Small intestine (tissue), 7 donors: ENCODE results near the gene PALLD. TPM values are rescaled to one million over a fixed set of nuclear protein-coding genes. Genes with fewer than 3 reads are reported as not detected.
A peak's percentile ranks its signal among the peaks of the same experiment; 100 is the strongest.

ENCODE experiments used
- DNase-seq, 2 donors: peaks; one replicate each; pipeline versions ENCODE4 v3.0.0 to v3.0.0-alpha.2; 2013
- FAIRE-seq: peaks from 2 replicates; lab custom pipeline; 2012; peaks lifted over from hg19 to GRCh38; lab: Jason Lieb, UNC
- H3K27ac ChIP-seq, 3 donors: one replicate each; pipeline ENCODE4 v1.5.1; 2013; ENCODE audit warnings: low read length in 2 of 3, mild to moderate bottlenecking in 2 of 3, control low read depth in 1 of 3, inconsistent platforms in 1 of 3, low read depth in 1 of 3, moderate library complexity in 1 of 3
- H3K27me3 ChIP-seq, 3 donors: one replicate each; pipeline ENCODE4 v1.6.1; 2013; ENCODE audit warnings: low read length in 3 of 3, inconsistent platforms in 1 of 3; ENCODE audit not compliant: control insufficient read depth in 3 of 3, insufficient read depth in 3 of 3
- H3K36me3 ChIP-seq, 3 donors: one replicate each; pipeline ENCODE4 v1.6.1; 2013; ENCODE audit warnings: low read length in 3 of 3, inconsistent platforms in 1 of 3, low read depth in 1 of 3, mild to moderate bottlenecking in 1 of 3, moderate library complexity in 1 of 3; ENCODE audit not compliant: control insufficient read depth in 3 of 3, insufficient read depth in 2 of 3
- H3K4me1 ChIP-seq, 3 donors: one replicate each; pipeline ENCODE4 v1.6.1; 2013; ENCODE audit warnings: low read length in 2 of 3, inconsistent platforms in 1 of 3, low read depth in 1 of 3, mild to moderate bottlenecking in 1 of 3, moderate library complexity in 1 of 3; ENCODE audit not compliant: control insufficient read depth in 3 of 3, insufficient read depth in 2 of 3
- H3K4me3 ChIP-seq, 3 donors: one replicate each; pipeline ENCODE4 v1.5.1; 2013; ENCODE audit warnings: low read length in 3 of 3, control low read depth in 1 of 3, inconsistent platforms in 1 of 3, low read depth in 1 of 3, mild to moderate bottlenecking in 1 of 3, moderate library complexity in 1 of 3
- H3K9me3 ChIP-seq, 2 donors: one replicate each; pipeline ENCODE4 v1.6.1; 2013; ENCODE audit warnings: low read depth in 1 of 2, low read length in 1 of 2; ENCODE audit not compliant: control insufficient read depth in 2 of 2, insufficient read depth in 1 of 2
- WGBS, 3 donors: extraction: QIAGEN DNeasy Blood & Tissue Kit; methylation state at CpG; one replicate each; pipeline ENCODE4 v1.1.7; 2013; 5-methylcytosine and 5-hydroxymethylcytosine counted together
- polyA plus RNA-seq, 4 donors: library from polyadenylated mRNA; stranded (reverse) in 3 of 4; unstranded in 1 of 4; fragments of 200-250 nt in 3 of 4; fragments of 120-200 nt in 1 of 4; gene quantifications; one replicate each; pipeline versions ENCODE4 v1.2.1 to v1.2.3, GENCODE V29; 2013
- donor health status: healthy with polysubstance abuse.
- donor health status: control.
- donor health status: control.
- donor health status: Bipolar disorder and iron deficiency.
- donor health status: healthy.

The PALLD gene
- polyA plus RNA-seq, 4 donors: 31.3 to 58.9 (median 38.0) TPM

DNA sequence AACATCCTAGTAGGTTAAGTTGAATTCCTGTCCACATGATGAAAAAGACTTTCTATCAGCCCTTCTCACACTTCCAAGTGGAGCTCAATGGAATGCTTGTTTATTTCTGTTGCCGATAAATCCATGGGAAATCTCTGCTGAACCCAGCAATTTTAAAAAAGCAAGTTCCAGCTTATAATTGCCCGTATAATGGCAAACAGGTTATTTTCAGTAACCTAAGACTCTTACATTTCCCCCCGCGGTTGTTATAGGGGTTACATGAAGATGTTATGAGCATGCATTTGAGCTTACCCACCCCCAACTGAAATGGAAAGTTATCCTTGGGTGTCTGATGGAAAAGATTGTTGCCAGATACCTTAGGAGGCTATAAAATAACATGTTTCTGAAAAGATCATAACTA lies 136.2 kb downstream of the PALLD start:
- DNase-seq: no peak
- no peak for FAIRE-seq
- 48 to 56% (median 49%) methylated on average over 4 of the region's 4 CpGs for WGBS, 3 donors
- H3K9me3 ChIP-seq: no peaks in the 10 kb centered on the region
- H3K36me3 ChIP-seq: no peaks in the 10 kb centered on the region
- H3K27me3 ChIP-seq: peaks cover 0 to 34% (median 5%) of the 10 kb centered on the region in 3 donors
- H3K4me1 ChIP-seq: peaks cover 0 to 28% (median 4%) of the 10 kb centered on the region in 3 donors
- H3K4me3 ChIP-seq: peak overlapping the region in 1 of 3 donors; percentile 64
- no peak overlapping the region for H3K27ac ChIP-seq

DNA sequence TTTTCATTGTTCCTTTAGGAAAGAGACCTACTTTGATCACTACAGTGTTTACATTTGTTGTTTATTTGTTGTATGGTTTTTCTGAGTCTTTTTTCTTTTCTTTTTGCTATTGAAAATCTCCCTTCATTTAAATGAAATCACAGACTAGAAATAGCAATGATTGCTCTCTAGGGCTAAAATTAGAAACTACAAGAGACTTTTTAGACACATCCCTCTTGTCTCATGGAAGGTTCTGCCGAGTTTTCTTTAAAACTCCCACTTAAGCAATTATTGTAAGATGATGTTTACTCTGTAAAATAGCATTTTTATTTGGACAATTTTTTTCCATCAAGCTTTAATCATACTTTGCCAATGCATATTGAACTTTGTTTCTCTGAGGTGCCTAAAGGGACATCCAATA lies 136.6 kb downstream of the PALLD start:
- peaks cover 0 to 34% (median 5%) of the 10 kb centered on the region in 3 donors for H3K27me3 ChIP-seq
- WGBS, 3 donors: 35 to 61% (median 43%) methylated on average over 1 of the region's 1 CpG
- no peaks in the 10 kb centered on the region for H3K36me3 ChIP-seq
- FAIRE-seq (no peak), DNase-seq (no peak)
- H3K4me3 ChIP-seq: no peak overlapping the region
- peaks cover 0 to 28% (median 4%) of the 10 kb centered on the region in 3 donors for H3K4me1 ChIP-seq
- no peaks in the 10 kb centered on the region for H3K9me3 ChIP-seq
- H3K27ac ChIP-seq: no peak overlapping the region

DNA sequence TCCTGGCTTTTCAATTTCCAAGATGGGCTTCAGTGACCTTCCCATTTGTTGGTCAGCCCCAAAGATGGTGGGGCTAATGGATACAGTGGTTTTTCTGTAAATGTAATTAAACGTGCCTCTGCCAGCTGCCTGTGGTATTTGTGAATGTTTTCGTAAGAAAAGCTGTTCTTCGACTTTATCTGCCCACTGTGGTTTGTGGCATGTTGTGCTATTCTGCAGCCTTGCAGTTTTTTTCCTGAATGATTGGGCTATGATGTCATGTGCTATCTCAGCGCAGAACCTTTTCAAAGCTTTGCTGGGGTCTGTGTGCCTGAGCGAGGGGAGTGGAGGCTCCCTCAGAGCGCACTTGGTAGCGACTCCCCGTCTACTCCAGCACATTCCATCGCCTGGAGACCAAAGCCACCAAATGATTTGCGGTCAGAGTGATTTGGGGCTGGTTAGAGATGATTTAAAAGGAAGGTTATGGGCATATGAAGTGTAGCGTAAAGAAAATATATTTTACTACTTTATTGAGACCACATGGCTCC lies 137.5 kb downstream of the PALLD start:
- Histone ChIP-seq H3K27ac (no peak overlapping the region), H3K27me3 (peaks cover 0 to 34% (median 5%) of the 10 kb centered on the region in 3 donors), H3K9me3 (no peaks in the 10 kb centered on the region), H3K36me3 (no peaks in the 10 kb centered on the region), H3K4me3 (peak overlapping the region in 1 of 3 donors; percentile 3), H3K4me1 (peaks cover 0 to 28% (median 4%) of the 10 kb centered on the region in 3 donors)
- 47 to 54% (median 51%) methylated on average over 11 of the region's 11 CpGs for WGBS, 3 donors
- FAIRE-seq (no peak), DNase-seq (peak in 1 of 2 donors; percentile 44)

DNA sequence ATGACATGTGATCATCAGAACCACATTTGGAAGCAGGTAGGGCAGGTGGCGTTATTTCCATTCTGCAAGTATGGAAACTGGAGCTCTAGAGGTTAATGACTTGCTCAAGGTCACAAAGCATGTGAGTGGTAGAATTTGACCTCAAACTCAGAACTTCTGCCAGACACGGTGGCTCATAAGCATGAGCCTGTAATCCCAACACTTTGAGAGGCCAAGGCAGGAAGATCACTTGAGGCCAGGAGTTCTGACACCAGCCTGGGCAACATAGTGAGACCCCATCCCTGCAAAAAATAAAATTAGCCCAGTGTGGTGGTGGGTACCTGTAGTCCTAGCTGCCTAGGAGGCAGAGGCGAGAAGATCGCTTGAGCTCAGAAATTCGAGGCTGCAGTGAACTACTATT lies 139.2 kb downstream of the PALLD start:
- H3K4me3 ChIP-seq: no peak overlapping the region
- no peaks in the 10 kb centered on the region for H3K9me3 ChIP-seq
- peaks cover 0 to 19% (median 4%) of the 10 kb centered on the region in 3 donors for H3K4me1 ChIP-seq
- H3K27ac ChIP-seq: peak overlapping the region in 1 of 3 donors; percentile 14
- 68 to 81% (median 74%) methylated on average over 5 of the region's 5 CpGs for WGBS, 3 donors
- H3K27me3 ChIP-seq: peaks cover 0 to 28% (median 3%) of the 10 kb centered on the region in 3 donors
- FAIRE-seq (no peak), DNase-seq (no peak)
- H3K36me3 ChIP-seq: no peaks in the 10 kb centered on the region

DNA sequence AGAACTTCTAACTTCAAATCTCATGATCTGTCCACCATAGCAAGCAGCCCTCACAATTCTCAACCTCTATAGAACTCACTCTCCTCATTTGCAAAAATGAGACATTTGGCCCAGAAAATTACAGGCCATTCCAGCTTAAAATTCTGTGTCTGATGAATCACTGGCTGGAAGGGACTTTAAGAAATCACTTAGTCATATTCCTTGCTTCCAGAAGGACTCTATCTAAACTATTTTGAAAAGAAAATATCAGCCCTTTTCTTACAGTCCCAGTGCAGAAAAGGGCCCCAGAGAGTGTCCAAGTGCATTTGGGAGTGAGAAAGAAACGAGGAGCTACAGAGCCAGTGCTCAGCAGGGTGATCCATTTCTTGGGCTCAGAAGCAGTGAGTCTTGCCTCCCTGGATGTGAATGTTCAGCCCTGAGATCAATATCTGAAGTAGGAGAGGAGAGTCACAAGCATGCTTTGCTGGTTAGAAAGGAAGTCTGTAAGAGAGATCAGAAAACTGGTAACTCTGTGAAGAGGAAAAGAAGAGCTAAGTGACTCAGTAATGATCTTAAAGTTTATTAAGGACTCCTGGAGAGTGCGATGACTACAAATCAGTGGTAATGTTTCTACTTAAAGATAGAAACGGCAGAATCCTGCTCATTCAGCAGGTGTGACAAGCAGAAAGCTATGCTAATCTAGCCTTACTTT lies 139.8 kb downstream of the PALLD start:
- no peak for FAIRE-seq
- Histone ChIP-seq H3K9me3 (no peaks in the 10 kb centered on the region), H3K27me3 (peaks cover 0 to 23% (median 3%) of the 10 kb centered on the region in 3 donors), H3K36me3 (no peaks in the 10 kb centered on the region), H3K4me1 (peaks cover 0 to 16% (median 4%) of the 10 kb centered on the region in 3 donors), H3K27ac (peak overlapping the region in 1 of 3 donors; percentile 52), H3K4me3 (no peak overlapping the region)
- WGBS, 3 donors: 64 to 78% (median 71%) methylated on average over 3 of the region's 3 CpGs
- no peak for DNase-seq

DNA sequence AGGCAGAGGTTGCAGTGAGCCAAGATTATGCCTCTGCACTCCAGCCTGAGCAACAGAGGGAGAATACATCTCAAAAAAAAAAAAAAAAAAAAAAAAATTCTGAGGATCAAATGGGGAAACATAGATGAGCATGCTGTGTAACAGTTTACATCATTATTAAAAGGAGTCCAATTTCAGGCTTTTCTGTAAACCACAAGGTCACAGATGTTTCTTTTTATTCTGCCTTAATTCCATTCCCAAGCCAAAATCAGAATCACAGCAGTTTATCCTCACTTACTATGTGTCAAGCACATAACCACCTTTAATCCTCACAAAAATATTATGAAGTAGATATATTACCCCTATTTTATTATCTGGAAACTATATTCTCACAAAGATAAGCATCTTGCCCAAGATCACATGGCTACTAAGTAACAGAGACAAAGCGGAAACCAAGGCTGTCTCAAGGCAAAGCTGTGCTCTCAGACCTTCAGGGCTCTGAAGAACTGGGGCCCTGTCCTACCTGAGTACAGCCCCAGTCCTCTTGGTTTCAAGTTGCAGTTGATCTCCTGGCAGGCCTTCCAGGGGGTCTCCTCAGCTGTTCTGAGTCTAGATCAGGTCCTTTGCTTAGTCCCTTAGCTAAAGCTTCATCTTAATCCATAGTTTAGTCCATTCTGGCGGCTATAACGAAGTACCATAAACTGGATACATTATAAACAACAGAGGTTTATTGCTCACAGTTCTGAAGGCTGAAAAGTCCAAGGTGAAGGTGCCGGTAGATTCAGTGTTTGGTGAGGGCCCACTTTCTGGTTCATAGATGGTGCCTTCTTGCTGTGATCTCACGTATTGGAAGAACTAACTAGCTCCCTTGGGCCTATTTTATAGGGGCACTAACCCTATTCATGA lies 141.3 kb downstream of the PALLD start:
- no peak for FAIRE-seq
- no peak overlapping the region for H3K27ac ChIP-seq
- WGBS, 3 donors: 77 to 91% (median 80%) methylated on average over 5 of the region's 5 CpGs

DNA sequence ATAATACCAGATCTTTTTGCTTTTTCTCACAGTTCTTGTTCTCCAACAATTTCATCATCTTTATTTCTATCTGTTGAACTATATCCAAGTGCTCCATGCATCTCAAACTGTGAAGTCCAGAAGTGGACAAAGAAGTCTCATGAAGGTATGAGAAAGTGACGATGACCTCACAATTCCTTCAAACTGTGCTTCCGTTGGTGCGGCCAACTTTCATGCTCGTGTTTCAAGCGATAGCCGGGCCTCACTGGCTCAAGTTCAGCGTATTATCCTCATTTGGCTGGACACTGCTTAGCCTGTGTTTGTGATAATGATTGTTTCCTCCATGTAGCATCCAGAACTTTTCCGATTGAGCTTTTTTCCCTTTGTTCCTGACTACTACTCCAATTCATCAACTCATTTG lies 143.1 kb downstream of the PALLD start:
- 78 to 95% (median 94%) methylated on average over 8 of the region's 8 CpGs for WGBS, 3 donors
- Histone ChIP-seq H3K9me3 (no peaks in the 10 kb centered on the region), H3K36me3 (no peaks in the 10 kb centered on the region), H3K27me3 (no peaks in the 10 kb centered on the region), H3K4me1 (peaks cover 0 to 1% (median 0%) of the 10 kb centered on the region in 3 donors), H3K27ac (no peak overlapping the region), H3K4me3 (no peak overlapping the region)
- FAIRE-seq (no peak), DNase-seq (no peak)

More for the DNA sequence above, 141.3 kb downstream of the PALLD start:
- Histone ChIP-seq H3K4me3 (no peak overlapping the region), H3K9me3 (no peaks in the 10 kb centered on the region), H3K27me3 (peaks cover 0 to 9% (median 0%) of the 10 kb centered on the region in 3 donors), H3K36me3 (no peaks in the 10 kb centered on the region), H3K4me1 (peaks cover 0 to 9% (median 0%) of the 10 kb centered on the region in 3 donors)
- no peak for DNase-seq

DNA sequence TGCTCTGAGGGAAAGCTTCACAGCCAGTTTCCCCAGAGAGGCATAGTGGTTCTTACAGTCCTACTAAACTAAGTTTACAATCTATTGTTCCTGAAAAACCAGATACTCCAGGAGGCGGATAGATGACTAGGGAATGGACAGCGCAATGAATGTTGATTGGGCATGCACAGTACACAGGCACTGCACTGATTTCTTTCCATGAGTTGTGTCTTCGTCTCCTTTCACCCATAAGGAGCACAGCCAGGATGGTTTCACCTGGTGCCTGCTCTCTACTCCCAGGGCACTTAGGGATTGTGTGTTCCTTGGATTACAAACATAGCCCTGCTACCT lies 144.9 kb downstream of the PALLD start:
- FAIRE-seq: no peak
- Histone ChIP-seq H3K27me3 (no peaks in the 10 kb centered on the region), H3K27ac (no peak overlapping the region), H3K36me3 (no peaks in the 10 kb centered on the region), H3K4me1 (no peaks in the 10 kb centered on the region), H3K4me3 (no peak overlapping the region), H3K9me3 (no peaks in the 10 kb centered on the region)
- DNase-seq: no peak
- 88 to 91% (median 90%) methylated on average over 3 of the region's 3 CpGs for WGBS, 3 donors
